ENCODE measurements around the gene PLAC8.

DNA sequence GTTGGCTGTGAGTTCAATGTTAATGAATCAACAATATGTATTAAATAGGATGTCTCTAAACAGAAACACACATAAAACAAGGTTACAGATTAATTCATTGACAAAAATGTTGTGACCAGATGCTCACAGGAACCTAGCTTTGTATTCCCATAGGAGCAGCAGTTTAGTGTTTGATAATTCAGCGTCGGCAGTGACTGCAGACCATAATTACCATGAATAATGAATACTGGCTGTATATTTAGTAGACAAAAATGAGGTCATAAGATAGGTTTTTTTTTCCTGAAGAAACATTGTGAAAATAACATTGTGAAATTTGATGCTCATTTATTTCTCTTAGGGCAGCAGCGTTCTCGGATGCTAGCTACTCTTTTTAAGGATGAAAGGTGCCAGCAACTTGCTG, 51.8 kb downstream of the PLAC8 start:
- TF ChIP-seq POLR2A (IDR thresholded peaks at IDR 0.05), result no peak
- no peak for TF ChIP-seq POLR2AphosphoS5 (IDR thresholded peaks at IDR 0.05)
- TF ChIP-seq, protein P1, sequence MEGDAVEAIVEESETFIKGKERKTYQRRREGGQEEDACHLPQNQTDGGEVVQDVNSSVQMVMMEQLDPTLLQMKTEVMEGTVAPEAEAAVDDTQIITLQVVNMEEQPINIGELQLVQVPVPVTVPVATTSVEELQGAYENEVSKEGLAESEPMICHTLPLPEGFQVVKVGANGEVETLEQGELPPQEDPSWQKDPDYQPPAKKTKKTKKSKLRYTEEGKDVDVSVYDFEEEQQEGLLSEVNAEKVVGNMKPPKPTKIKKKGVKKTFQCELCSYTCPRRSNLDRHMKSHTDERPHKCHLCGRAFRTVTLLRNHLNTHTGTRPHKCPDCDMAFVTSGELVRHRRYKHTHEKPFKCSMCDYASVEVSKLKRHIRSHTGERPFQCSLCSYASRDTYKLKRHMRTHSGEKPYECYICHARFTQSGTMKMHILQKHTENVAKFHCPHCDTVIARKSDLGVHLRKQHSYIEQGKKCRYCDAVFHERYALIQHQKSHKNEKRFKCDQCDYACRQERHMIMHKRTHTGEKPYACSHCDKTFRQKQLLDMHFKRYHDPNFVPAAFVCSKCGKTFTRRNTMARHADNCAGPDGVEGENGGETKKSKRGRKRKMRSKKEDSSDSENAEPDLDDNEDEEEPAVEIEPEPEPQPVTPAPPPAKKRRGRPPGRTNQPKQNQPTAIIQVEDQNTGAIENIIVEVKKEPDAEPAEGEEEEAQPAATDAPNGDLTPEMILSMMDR (IDR thresholded peaks at IDR 0.05), result no peak

Measured in transverse colon (tissue), 4 donors.